Ovary (tissue), 9 donors: ENCODE measurements around the gene PLSCR1. TPM values are rescaled to one million over a fixed set of nuclear protein-coding genes. Genes with fewer than 3 reads are reported as not detected.

Experiments used
- DNase-seq, 5 donors: peaks; one replicate each; pipeline ENCODE4 v3.0.0-alpha.2; 2019 to 2020
- H3K27ac ChIP-seq, 2 donors: fragments of 200-600 bp; one replicate each; pipeline versions ENCODE4 v1.5.1 to v1.8.0; 2019 to 2022
- H3K27me3 ChIP-seq: fragments of 200-600 bp; one replicate; pipeline ENCODE4 v1.8.0; 2022
- H3K36me3 ChIP-seq: fragments of 200-600 bp; sonication (generic); one replicate; pipeline ENCODE4 v1.5.1; 2019
- H3K4me1 ChIP-seq: one replicate; pipeline ENCODE4 v1.8.1; 2013; ENCODE audit warnings: mild to moderate bottlenecking, moderate library complexity; ENCODE audit not compliant: insufficient read depth
- H3K4me3 ChIP-seq: fragments of 200-600 bp; sonication (generic); one replicate; pipeline ENCODE4 v1.5.1; 2017
- H3K9me3 ChIP-seq, 2 donors: fragments of 200-600 bp in 1 of 2; sonication (generic) in 1 of 2; one replicate each; pipeline versions ENCODE4 v1.5.1 to v1.8.1; 2013 to 2019; ENCODE audit warnings: mild to moderate bottlenecking in 1 of 2, moderate library complexity in 1 of 2
- CTCF ChIP-seq, 3 donors: fragments of 450-650 bp in 2 of 3; fragments of 200-600 bp in 1 of 3; IDR thresholded peaks; one replicate each; pipeline versions ENCODE4 v1.5.1 to v1.8.0; 2016 to 2022; ENCODE audit warnings: antibody characterized with exemption in 3 of 3, mild to moderate bottlenecking in 1 of 3
- EP300 ChIP-seq: sonication (generic); formaldehyde crosslinking; IDR thresholded peaks from one replicate; pipeline ENCODE4 v1.6.1; 2017; ENCODE audit warnings: antibody characterized with exemption
- POLR2A ChIP-seq: fragments of 450-650 bp; IDR thresholded peaks from one replicate; pipeline ENCODE4 v1.6.1; 2017; ENCODE audit warnings: antibody characterized with exemption, mild to moderate bottlenecking, moderate library complexity
- WGBS, 3 donors: extraction: QIAGEN DNeasy Blood & Tissue Kit in 1 of 3; methylation state at CpG; one replicate each; pipeline versions ENCODE4 v1.1.5 to v1.1.7; 2013 to 2017; 5-methylcytosine and 5-hydroxymethylcytosine counted together
- intact Hi-C, 4 donors: fragments of 100-400 bp; cut with DNase I; formaldehyde crosslinking; loops; one replicate each; pipeline versions ENCODE4 v1.11.0 to v1.15.1; 2022 to 2023
- polyA plus RNA-seq, 2 donors: library from polyadenylated mRNA; stranded (reverse); fragments of 200-250 nt in 1 of 2; fragments of 350-450 nt in 1 of 2; fragmentation: Illumina TruSeq in 1 of 2; extraction: RNeasy Lipid Tissue Mini Kit (QIAGEN cat#74804) in 1 of 2; gene quantifications; one replicate each; pipeline ENCODE4 v1.2.3, GENCODE V29; 2013 to 2014
- total RNA-seq, 7 donors: library from RNA; depleted of rRNA in 2 of 7; stranded (reverse); fragments of >200 nt in 2 of 7; fragmentation: NEBNext Ultra II Directional in 3 of 7; extraction: Animal tissue kit (Norgen Biotek cat#: 25700) in 3 of 7; gene quantifications; one replicate each; pipeline versions ENCODE4 v1.1.0 to v1.2.4, GENCODE V29; 2016 to 2023
- donor health status: DM: no; HTN: no; CAD: no; lungs with moderate emphysema.
- donor health status: DM: no; HTN: no; CAD: no.
- donor health status: Bipolar disorder and iron deficiency.
- donor health status: DM: yes; HTN: yes; CAD: no.
- donor health status: DM: no; HTN: no; CAD: no.
- donor health status: DM: yes; HTN: yes; CAD: no.

PLSCR1 gene
- total and polyA plus RNA-seq, 9 donors: 56.6 to 156 (median 109) TPM

GRCh38 chr3:146561879-146562278 is 17.5 kb upstream of the PLSCR1 start:
- Histone ChIP-seq H3K4me1 (no peaks in the 10 kb centered on the region), H3K27me3 (no peaks in the 10 kb centered on the region), H3K36me3 (no peaks in the 10 kb centered on the region), H3K27ac (no peak overlapping the region), H3K4me3 (no peak overlapping the region), H3K9me3 (no peaks in the 10 kb centered on the region)
- no peak for TF ChIP-seq POLR2A
- no peak for TF ChIP-seq CTCF (IDR thresholded peaks at IDR 0.05)
- TF ChIP-seq EP300: no peak
- intact Hi-C loops: loop anchor here in 1 of 4 donors (10.0 kb wide), 1 partner anchor 337 kb away; no protein-coding TSS in a partner anchor
- no peak for DNase-seq
- WGBS, 3 donors: 79 to 100% (median 89%) methylated on average over 1 of the region's 1 CpG

GRCh38 chr3:146561463-146561862 is 17.1 kb upstream of the PLSCR1 start:
- 93 to 100% (median 94%) methylated on average over 1 of the region's 1 CpG for WGBS, 3 donors
- intact Hi-C loops: loop anchor here in 1 of 4 donors (10.0 kb wide), 1 partner anchor 337 kb away; no protein-coding TSS in a partner anchor
- Histone ChIP-seq H3K9me3 (no peaks in the 10 kb centered on the region), H3K27me3 (no peaks in the 10 kb centered on the region), H3K4me1 (no peaks in the 10 kb centered on the region), H3K36me3 (no peaks in the 10 kb centered on the region), H3K4me3 (no peak overlapping the region), H3K27ac (no peak overlapping the region)
- no peak for DNase-seq
- TF ChIP-seq EP300 (no peak), POLR2A (no peak), CTCF (IDR thresholded peaks at IDR 0.05) (no peak)

GRCh38 chr3:146560678-146561077 is 16.3 kb upstream of the PLSCR1 start:
- WGBS, 3 donors: 81 to 91% (median 85%) methylated on average over 2 of the region's 2 CpGs
- DNase-seq: no peak
- intact Hi-C loops: loop anchor here in 1 of 4 donors (10.0 kb wide), 1 partner anchor 336 kb away; no protein-coding TSS in a partner anchor
- Histone ChIP-seq H3K27ac (no peak overlapping the region), H3K4me3 (no peak overlapping the region), H3K27me3 (no peaks in the 10 kb centered on the region), H3K9me3 (no peaks in the 10 kb centered on the region), H3K4me1 (no peaks in the 10 kb centered on the region), H3K36me3 (no peaks in the 10 kb centered on the region)
- TF ChIP-seq POLR2A: no peak
- TF ChIP-seq EP300: no peak
- TF ChIP-seq CTCF (IDR thresholded peaks at IDR 0.05): no peak

- no peak for DNase-seq
- H3K27me3 ChIP-seq: no peaks in the 10 kb centered on the region
- H3K27ac ChIP-seq: no peak overlapping the region
- TF ChIP-seq EP300 (no peak), CTCF (IDR thresholded peaks at IDR 0.05) (no peak), POLR2A (no peak)
- no peak overlapping the region for H3K4me3 ChIP-seq
- intact Hi-C loops: no loop called here
- WGBS, 3 donors: 91 to 96% (median 93%) methylated on average over 3 of the region's 3 CpGs
- H3K4me1 ChIP-seq: no peaks in the 10 kb centered on the region
- no peaks in the 10 kb centered on the region for H3K9me3 ChIP-seq
- H3K36me3 ChIP-seq: no peaks in the 10 kb centered on the region
Observed at GRCh38 chr3:146559388-146559787, 15.0 kb upstream of the PLSCR1 start.
